Measurements from ENCODE around the gene ATP6V1G1. TPM values are rescaled to one million over a fixed set of nuclear protein-coding genes. Genes with fewer than 3 reads are reported as not detected.

The ATP6V1G1 gene
- total and polyA plus RNA-seq, 2 experiments from 2014 or later = 337 to 439 TPM

GRCh38 chr9:114545055-114545454 is 42.5 kb upstream of the ATP6V1G1 start:
- TF ChIP-seq CTCF (IDR thresholded peaks at IDR 0.05; ENCODE audit: poor library complexity) = no peak
- no peaks in the 10 kb centered on the region for H3K9me3 ChIP-seq (ENCODE audit: low read depth)
- no peak overlapping the region for H2AFZ ChIP-seq
- no peaks in the 10 kb centered on the region for H3K9me2 ChIP-seq (replicated peaks; ENCODE audit: insufficient read depth)
- H4K20me1 ChIP-seq (ENCODE audit: insufficient read depth, poor library complexity, severe bottlenecking) = no peaks in the 10 kb centered on the region
- H3K79me2 ChIP-seq = no peaks in the 10 kb centered on the region
- no peak for DNase-seq (ENCODE audit: low spot score)
- no peak overlapping the region for H3K27ac ChIP-seq
- H3K4me1 ChIP-seq (ENCODE audit: insufficient read depth) = no peaks in the 10 kb centered on the region
- no peak overlapping the region for H3K4me2 ChIP-seq
- H3K27me3 ChIP-seq = peaks cover 3% of the 10 kb centered on the region
- 45% methylated on average over 5 of the region's 5 CpGs for WGBS (ENCODE audit: low lambda C conversion rate, missing lambda C conversion rate)
- H3K4me3 ChIP-seq = no peak overlapping the region
- H3K36me3 ChIP-seq (replicated peaks; ENCODE audit: insufficient read depth, low read depth) = no peaks in the 10 kb centered on the region

GRCh38 chr9:114546851-114547250 is 40.7 kb upstream of the ATP6V1G1 start:
- H3K9me2 ChIP-seq (replicated peaks; ENCODE audit: insufficient read depth) = no peaks in the 10 kb centered on the region
- no peaks in the 10 kb centered on the region for H3K9me3 ChIP-seq (ENCODE audit: low read depth)
- no peaks in the 10 kb centered on the region for H3K36me3 ChIP-seq (replicated peaks; ENCODE audit: insufficient read depth, low read depth)
- DNase-seq (ENCODE audit: low spot score) = no peak
- H3K4me2 ChIP-seq = no peak overlapping the region
- TF ChIP-seq EZH2phosphoT487 (IDR thresholded peaks at IDR 0.05; ENCODE audit: low read depth, severe bottlenecking, unreplicated experiment) (no peak), CTCF (IDR thresholded peaks at IDR 0.05; ENCODE audit: poor library complexity) (no peak), EZH2 (IDR thresholded peaks at IDR 0.05; ENCODE audit: borderline replicate concordance) (no peak)
- no peaks in the 10 kb centered on the region for H4K20me1 ChIP-seq (ENCODE audit: insufficient read depth, poor library complexity, severe bottlenecking)
- peaks cover 3% of the 10 kb centered on the region for H3K4me1 ChIP-seq (ENCODE audit: insufficient read depth)
- no peak overlapping the region for H3K4me3 ChIP-seq
- H3K27ac ChIP-seq = no peak overlapping the region
- H3K27me3 ChIP-seq = peaks cover 3% of the 10 kb centered on the region
- no peaks in the 10 kb centered on the region for H3K79me2 ChIP-seq
- no peak overlapping the region for H2AFZ ChIP-seq

GRCh38 chr9:114549697-114550330 is 37.8 kb upstream of the ATP6V1G1 start:
- no peak overlapping the region for H3K4me2 ChIP-seq
- H3K9me3 ChIP-seq (ENCODE audit: low read depth) = no peaks in the 10 kb centered on the region
- H3K27ac ChIP-seq = no peak overlapping the region
- H3K36me3 ChIP-seq (replicated peaks; ENCODE audit: insufficient read depth, low read depth) = no peaks in the 10 kb centered on the region
- no peak for TF ChIP-seq EZH2 (IDR thresholded peaks at IDR 0.05; ENCODE audit: borderline replicate concordance)
- TF ChIP-seq CTCF (IDR thresholded peaks at IDR 0.05; ENCODE audit: poor library complexity) = no peak
- TF ChIP-seq EZH2phosphoT487 (IDR thresholded peaks at IDR 0.05; ENCODE audit: low read depth, severe bottlenecking, unreplicated experiment) = no peak
- H3K9me2 ChIP-seq (replicated peaks; ENCODE audit: insufficient read depth) = no peaks in the 10 kb centered on the region
- WGBS (ENCODE audit: low lambda C conversion rate, missing lambda C conversion rate) = 88% methylated on average over 9 of the region's 9 CpGs
- no peak overlapping the region for H2AFZ ChIP-seq
- H3K79me2 ChIP-seq = no peaks in the 10 kb centered on the region
- peaks cover 8% of the 10 kb centered on the region for H3K4me1 ChIP-seq (ENCODE audit: insufficient read depth)
- no peak for DNase-seq (ENCODE audit: low spot score)
- no peaks in the 10 kb centered on the region for H4K20me1 ChIP-seq (ENCODE audit: insufficient read depth, poor library complexity, severe bottlenecking)
- H3K27me3 ChIP-seq = no peaks in the 10 kb centered on the region
- H3K4me3 ChIP-seq = no peak overlapping the region

Measured in hepatocyte (in vitro differentiated cells).